Liver (tissue), 9 donors: ENCODE data around the gene UBA52. TPM values are rescaled to one million over a fixed set of nuclear protein-coding genes. Genes with fewer than 3 reads are reported as not detected.

Experiments
- DNase-seq: peaks from one replicate; pipeline ENCODE4 v3.0.0-alpha.2; 2017; ENCODE audit warnings: low spot score
- H3K27ac ChIP-seq, 2 donors: one replicate each; pipeline ENCODE4 v1.7.0; 2013; ENCODE audit warnings: inconsistent platforms in 2 of 2, low read length in 2 of 2, control low read depth in 1 of 2, low read depth in 1 of 2, mild to moderate bottlenecking in 1 of 2
- H3K27me3 ChIP-seq, 4 donors: one replicate each; pipeline versions ENCODE4 v1.6.1 to v1.7.0; 2013; ENCODE audit warnings: low read length in 3 of 4, inconsistent platforms in 1 of 4, mild to moderate bottlenecking in 1 of 4, moderate library complexity in 1 of 4; ENCODE audit not compliant: control insufficient read depth in 4 of 4, insufficient read depth in 4 of 4
- H3K36me3 ChIP-seq, 4 donors: one replicate each; pipeline versions ENCODE4 v1.6.1 to v1.7.0; 2013; ENCODE audit warnings: low read length in 3 of 4, mild to moderate bottlenecking in 3 of 4, low read depth in 1 of 4, moderate library complexity in 1 of 4; ENCODE audit not compliant: control insufficient read depth in 4 of 4, insufficient read depth in 3 of 4
- H3K4me1 ChIP-seq, 4 donors: one replicate each; pipeline versions ENCODE4 v1.6.1 to v1.7.0; 2013; ENCODE audit warnings: low read length in 3 of 4, mild to moderate bottlenecking in 3 of 4, moderate library complexity in 1 of 4; ENCODE audit not compliant: control insufficient read depth in 4 of 4, insufficient read depth in 4 of 4
- H3K4me3 ChIP-seq, 3 donors: one replicate each; pipeline versions ENCODE4 v1.6.1 to v1.7.0; 2013; ENCODE audit warnings: low read length in 3 of 3, control low read depth in 1 of 3, low read depth in 1 of 3, mild to moderate bottlenecking in 1 of 3
- H3K9ac ChIP-seq, 2 donors: one replicate each; pipeline ENCODE4 v1.7.0; 2013; ENCODE audit warnings: low read length in 2 of 2, mild to moderate bottlenecking in 2 of 2, moderate library complexity in 2 of 2, control low read depth in 1 of 2, low read depth in 1 of 2
- H3K9me3 ChIP-seq, 4 donors: one replicate each; pipeline versions ENCODE4 v1.6.1 to v1.7.0; 2013; ENCODE audit warnings: low read length in 3 of 4; ENCODE audit not compliant: control insufficient read depth in 4 of 4
- EGR1 ChIP-seq, 2 donors: IDR thresholded peaks; 2 replicates each; pipeline ENCODE4 v1.6.1; 2016 to 2018; ENCODE audit warnings: antibody characterized with exemption in 2 of 2, low read depth in 2 of 2
- FOXA1 ChIP-seq: IDR thresholded peaks from 2 replicates; pipeline ENCODE4 v1.6.1; 2016; ENCODE audit warnings: antibody characterized with exemption
- GABPA ChIP-seq, 2 donors: IDR thresholded peaks in 1 of 2; conservative IDR thresholded peaks in 1 of 2; 2 replicates each; pipeline ENCODE4 v1.6.1; 2016; ENCODE audit warnings: antibody characterized with exemption in 2 of 2, mild to moderate bottlenecking in 1 of 2, moderate library complexity in 1 of 2
- HNF4A ChIP-seq, 2 donors: conservative IDR thresholded peaks; 2 replicates each; pipeline ENCODE4 v1.6.1; 2016; ENCODE audit warnings: antibody characterized with exemption in 2 of 2, mild to moderate bottlenecking in 2 of 2
- HNF4G ChIP-seq: IDR thresholded peaks from 2 replicates; pipeline ENCODE4 v1.6.1; 2016; ENCODE audit warnings: antibody characterized with exemption
- RXRA ChIP-seq, 2 donors: IDR thresholded peaks; 2 replicates each; pipeline ENCODE4 v1.6.1; 2017 to 2018; ENCODE audit warnings: antibody characterized with exemption in 2 of 2, mild to moderate bottlenecking in 1 of 2
- SP1 ChIP-seq: IDR thresholded peaks from 2 replicates; pipeline ENCODE4 v1.6.1; 2018; ENCODE audit warnings: antibody characterized with exemption, mild to moderate bottlenecking
- TAF1 ChIP-seq: conservative IDR thresholded peaks from 2 replicates; pipeline ENCODE4 v1.6.1; 2016; ENCODE audit warnings: antibody characterized with exemption, mild to moderate bottlenecking
- YY1 ChIP-seq: IDR thresholded peaks from 2 replicates; pipeline ENCODE4 v1.6.1; 2016; ENCODE audit warnings: antibody characterized with exemption, mild to moderate bottlenecking
- WGBS: extraction: QIAGEN DNeasy Blood & Tissue Kit; methylation state at CpG from one replicate; pipeline ENCODE4 v1.1.7; 2013; 5-methylcytosine and 5-hydroxymethylcytosine counted together
- polyA plus RNA-seq, 2 donors: library from polyadenylated mRNA; stranded (reverse) in 1 of 2; unstranded in 1 of 2; fragments of 200-250 nt in 1 of 2; fragments of >200 nt in 1 of 2; fragmentation: Nextera tagmentation in 1 of 2; extraction: Ambion mirVana in 1 of 2; gene quantifications; one replicate each; pipeline versions ENCODE4 v1.2.1 to v1.2.3, GENCODE V29; 2013 to 2015
- total RNA-seq, 2 donors: library from RNA; depleted of rRNA; stranded (reverse); fragments of >200 nt; gene quantifications; one replicate each; pipeline ENCODE4 v1.2.3, GENCODE V29; 2014
- TF ChIP-seq, protein P1 (sequence below): IDR thresholded peaks from 2 replicates; pipeline ENCODE4 v1.6.1; 2016; ENCODE audit warnings: antibody characterized with exemption, mild to moderate bottlenecking
- TF ChIP-seq, protein P2 (sequence below): IDR thresholded peaks from 2 replicates; pipeline ENCODE4 v1.6.1; 2016; ENCODE audit warnings: antibody characterized with exemption
- TF ChIP-seq, protein P3 (sequence below): fragments of 150-350 bp; IDR thresholded peaks from 2 replicates; pipeline ENCODE4 v1.5.1; 2017; ENCODE audit warnings: improper control_type of control experiment, low read depth, low read length; ENCODE audit not compliant: missing input control
- TF ChIP-seq, protein P4 (sequence below): IDR thresholded peaks from 2 replicates; pipeline ENCODE4 v1.6.1; 2016; ENCODE audit warnings: antibody characterized with exemption
- donor health status: healthy.
- donor health status: healthy.
- donor health status: healthy.
- donor health status: healthy.
- donor health status: healthy.

UBA52 gene
- total and polyA plus RNA-seq, 4 donors: 324 to 647 (median 484) TPM

DNA sequence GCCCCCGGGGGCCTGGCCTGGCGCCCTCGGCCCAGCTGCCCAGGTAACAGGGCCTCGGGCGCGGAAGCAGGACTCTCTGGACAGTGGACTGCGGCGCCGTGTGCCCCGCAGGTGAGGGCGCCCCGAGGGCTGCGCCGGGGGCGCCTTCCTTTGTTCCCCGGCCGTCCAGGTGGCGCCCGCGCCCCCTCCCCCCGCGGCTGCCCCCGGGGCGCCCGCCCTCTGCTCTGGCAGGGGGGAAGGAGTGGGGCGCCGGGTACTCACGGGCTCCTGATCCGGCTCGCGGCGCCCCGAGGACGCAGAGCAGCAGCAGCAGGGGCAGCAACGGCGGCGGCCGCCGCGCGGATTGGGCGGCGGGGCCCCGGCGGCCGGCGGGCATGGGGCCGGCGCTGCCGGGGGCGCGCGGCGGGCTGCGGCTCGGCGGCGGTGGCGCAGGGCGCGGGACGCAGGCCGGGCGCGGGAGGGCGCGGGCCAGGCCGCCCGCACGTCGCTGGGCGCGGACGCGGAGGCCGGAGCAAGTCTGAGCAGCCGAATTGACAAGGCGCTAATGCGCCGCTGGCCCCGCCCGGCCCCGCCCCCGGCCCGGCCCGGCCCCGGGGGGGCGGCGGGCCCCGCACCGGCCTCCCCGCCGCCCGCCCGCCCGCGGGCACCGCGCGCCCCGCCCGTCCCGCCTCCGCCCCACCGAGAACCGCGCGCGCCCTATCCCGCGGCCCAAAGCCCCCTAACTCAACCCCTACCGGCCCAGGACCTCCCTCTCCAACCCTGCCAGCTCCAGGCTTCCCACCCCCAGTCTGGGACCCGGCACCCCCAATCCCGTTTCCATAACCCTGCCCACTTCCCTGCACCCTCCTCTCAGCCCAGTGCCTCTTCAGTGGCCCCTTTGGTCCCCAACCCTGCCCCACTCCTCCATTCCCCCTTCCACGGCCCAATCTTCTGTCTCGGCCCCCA, 34.9 kb downstream of the UBA52 start, which contains the start of gene CRLF1 (continued):
- TF ChIP-seq, protein P1, sequence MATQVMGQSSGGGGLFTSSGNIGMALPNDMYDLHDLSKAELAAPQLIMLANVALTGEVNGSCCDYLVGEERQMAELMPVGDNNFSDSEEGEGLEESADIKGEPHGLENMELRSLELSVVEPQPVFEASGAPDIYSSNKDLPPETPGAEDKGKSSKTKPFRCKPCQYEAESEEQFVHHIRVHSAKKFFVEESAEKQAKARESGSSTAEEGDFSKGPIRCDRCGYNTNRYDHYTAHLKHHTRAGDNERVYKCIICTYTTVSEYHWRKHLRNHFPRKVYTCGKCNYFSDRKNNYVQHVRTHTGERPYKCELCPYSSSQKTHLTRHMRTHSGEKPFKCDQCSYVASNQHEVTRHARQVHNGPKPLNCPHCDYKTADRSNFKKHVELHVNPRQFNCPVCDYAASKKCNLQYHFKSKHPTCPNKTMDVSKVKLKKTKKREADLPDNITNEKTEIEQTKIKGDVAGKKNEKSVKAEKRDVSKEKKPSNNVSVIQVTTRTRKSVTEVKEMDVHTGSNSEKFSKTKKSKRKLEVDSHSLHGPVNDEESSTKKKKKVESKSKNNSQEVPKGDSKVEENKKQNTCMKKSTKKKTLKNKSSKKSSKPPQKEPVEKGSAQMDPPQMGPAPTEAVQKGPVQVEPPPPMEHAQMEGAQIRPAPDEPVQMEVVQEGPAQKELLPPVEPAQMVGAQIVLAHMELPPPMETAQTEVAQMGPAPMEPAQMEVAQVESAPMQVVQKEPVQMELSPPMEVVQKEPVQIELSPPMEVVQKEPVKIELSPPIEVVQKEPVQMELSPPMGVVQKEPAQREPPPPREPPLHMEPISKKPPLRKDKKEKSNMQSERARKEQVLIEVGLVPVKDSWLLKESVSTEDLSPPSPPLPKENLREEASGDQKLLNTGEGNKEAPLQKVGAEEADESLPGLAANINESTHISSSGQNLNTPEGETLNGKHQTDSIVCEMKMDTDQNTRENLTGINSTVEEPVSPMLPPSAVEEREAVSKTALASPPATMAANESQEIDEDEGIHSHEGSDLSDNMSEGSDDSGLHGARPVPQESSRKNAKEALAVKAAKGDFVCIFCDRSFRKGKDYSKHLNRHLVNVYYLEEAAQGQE: no peak
- TF ChIP-seq HNF4G (no peak), TAF1 (no peak), YY1 (no peak), RXRA (IDR thresholded peaks at IDR 0.05) (no peak)

DNA sequence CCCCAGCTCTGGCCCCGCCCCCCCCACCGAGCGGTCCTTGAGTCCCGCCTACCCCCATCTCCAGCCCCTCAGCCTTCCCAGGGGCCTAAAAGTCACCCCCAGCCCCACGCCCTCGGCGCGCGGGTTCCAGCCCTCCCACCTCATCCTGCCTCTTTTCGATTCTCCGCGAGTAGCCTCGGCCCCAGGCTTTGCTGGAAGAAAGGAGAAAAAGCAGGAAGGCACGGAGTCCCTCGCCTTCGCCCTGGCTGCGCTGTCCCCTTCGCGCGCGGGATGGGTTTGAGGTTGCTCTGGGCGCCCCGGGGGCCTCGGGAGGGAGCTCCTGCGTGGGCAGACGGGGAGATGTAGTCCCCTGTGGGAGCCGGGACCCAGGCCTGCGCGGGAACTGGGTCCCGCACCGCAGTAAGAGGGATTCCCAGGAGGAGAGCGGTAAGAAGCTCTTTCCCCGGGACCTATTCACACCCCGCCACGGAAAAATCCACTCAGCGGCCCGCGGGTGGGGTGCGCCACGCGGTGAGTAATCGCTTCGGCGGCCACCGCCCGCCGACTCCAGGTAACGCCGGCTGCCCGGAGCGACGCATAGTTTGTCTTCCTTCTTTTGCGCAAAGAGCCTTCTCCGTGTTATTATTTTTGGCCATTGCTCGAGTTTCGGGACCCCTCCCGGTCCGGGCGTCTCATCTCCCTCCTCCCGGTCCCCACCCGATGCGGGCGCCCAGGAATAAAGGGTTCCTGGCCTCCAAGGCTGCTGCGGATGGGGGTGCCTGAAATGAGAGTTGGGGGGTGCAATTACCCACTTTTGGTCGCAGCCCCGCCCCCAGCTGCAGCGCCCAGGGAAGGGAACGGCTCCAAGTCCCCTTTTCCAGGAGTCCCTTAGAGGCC, 35.8 kb downstream of the UBA52 start:
- H3K4me1 ChIP-seq: peaks cover 0 to 13% (median 5%) of the 10 kb centered on the region in 4 donors
- no peak overlapping the region for H3K27ac ChIP-seq
- no peak overlapping the region for H3K4me3 ChIP-seq
- no peaks in the 10 kb centered on the region for H3K9me3 ChIP-seq
- no peak for TF ChIP-seq RXRA (IDR thresholded peaks at IDR 0.05)
- DNase-seq: no peak
- no peaks in the 10 kb centered on the region for H3K36me3 ChIP-seq
- no peak overlapping the region for H3K9ac ChIP-seq
- 3% methylated on average over 68 of the region's 68 CpGs for WGBS
- H3K27me3 ChIP-seq: peaks cover 10 to 15% (median 13%) of the 10 kb centered on the region in 4 donors

DNA sequence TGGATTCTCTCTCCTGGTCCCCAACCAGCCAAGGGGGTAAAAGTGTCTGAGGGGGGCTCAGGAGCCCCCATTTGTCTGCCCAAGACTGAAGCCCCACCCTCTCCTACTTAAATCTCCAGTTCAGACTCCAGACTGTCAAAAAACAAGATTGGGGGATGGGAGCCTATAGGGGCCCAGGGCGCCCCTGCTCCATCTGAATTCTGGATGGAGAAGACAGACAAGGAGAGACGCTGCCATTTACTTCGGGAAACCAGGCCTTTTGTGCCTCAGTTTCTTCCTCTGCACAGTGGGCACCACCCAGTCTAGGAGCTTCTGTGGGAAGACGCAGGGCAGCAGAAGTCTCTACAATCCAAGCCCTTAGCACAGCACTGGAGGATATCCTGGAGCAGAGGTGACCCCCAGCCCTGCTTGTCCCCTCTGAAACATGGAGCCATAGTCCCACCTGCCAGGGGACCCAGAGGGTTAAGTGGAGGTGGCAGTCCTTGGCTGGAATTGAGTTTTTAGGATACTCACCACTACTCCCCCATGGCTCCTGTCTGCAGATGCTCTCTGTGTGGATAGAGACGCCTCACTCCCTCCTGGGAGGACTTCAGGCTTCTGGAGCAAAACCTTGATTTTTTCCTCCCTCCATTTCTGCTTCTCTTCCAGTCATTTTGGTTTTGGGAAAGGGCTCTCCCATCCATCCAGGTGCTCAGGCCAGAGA, 36.6 kb downstream of the UBA52 start:
- Histone ChIP-seq H3K9me3 (no peaks in the 10 kb centered on the region), H3K9ac (no peak overlapping the region)
- 21% methylated on average over 5 of the region's 5 CpGs for WGBS
- TF ChIP-seq HNF4A (conservative IDR thresholded peaks at IDR 0.05) (no peak), SP1 (no peak), FOXA1 (no peak), YY1 (no peak), RXRA (IDR thresholded peaks at IDR 0.05) (no peak), GABPA (IDR thresholded peaks at IDR 0.05 in 1 of 2, conservative IDR thresholded peaks at IDR 0.05 in 1 of 2) (no peak), EGR1 (IDR thresholded peaks at IDR 0.05; ENCODE audit: low read depth in 2 of 2) (no peak)
- TF ChIP-seq, protein P2, sequence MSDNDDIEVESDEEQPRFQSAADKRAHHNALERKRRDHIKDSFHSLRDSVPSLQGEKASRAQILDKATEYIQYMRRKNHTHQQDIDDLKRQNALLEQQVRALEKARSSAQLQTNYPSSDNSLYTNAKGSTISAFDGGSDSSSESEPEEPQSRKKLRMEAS: no peak
- TF ChIP-seq, protein P3, sequence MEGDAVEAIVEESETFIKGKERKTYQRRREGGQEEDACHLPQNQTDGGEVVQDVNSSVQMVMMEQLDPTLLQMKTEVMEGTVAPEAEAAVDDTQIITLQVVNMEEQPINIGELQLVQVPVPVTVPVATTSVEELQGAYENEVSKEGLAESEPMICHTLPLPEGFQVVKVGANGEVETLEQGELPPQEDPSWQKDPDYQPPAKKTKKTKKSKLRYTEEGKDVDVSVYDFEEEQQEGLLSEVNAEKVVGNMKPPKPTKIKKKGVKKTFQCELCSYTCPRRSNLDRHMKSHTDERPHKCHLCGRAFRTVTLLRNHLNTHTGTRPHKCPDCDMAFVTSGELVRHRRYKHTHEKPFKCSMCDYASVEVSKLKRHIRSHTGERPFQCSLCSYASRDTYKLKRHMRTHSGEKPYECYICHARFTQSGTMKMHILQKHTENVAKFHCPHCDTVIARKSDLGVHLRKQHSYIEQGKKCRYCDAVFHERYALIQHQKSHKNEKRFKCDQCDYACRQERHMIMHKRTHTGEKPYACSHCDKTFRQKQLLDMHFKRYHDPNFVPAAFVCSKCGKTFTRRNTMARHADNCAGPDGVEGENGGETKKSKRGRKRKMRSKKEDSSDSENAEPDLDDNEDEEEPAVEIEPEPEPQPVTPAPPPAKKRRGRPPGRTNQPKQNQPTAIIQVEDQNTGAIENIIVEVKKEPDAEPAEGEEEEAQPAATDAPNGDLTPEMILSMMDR: no peak
- TF ChIP-seq, protein P1: no peak
- TF ChIP-seq, protein P4, sequence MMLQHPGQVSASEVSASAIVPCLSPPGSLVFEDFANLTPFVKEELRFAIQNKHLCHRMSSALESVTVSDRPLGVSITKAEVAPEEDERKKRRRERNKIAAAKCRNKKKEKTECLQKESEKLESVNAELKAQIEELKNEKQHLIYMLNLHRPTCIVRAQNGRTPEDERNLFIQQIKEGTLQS: no peak

More for the DNA sequence above, 36.6 kb downstream of the UBA52 start:
- H3K27me3 ChIP-seq: peaks cover 10 to 14% (median 13%) of the 10 kb centered on the region in 4 donors
- H3K36me3 ChIP-seq: no peaks in the 10 kb centered on the region
- H3K4me3 ChIP-seq: no peak overlapping the region
- DNase-seq: no peak
- no peak overlapping the region for H3K27ac ChIP-seq
- peaks cover 0 to 19% (median 7%) of the 10 kb centered on the region in 4 donors for H3K4me1 ChIP-seq
